ENCODE results near the gene DCP2. TPM values are rescaled to one million over a fixed set of nuclear protein-coding genes. Genes with fewer than 3 reads are reported as not detected.

The DCP2 gene
- total RNA-seq, 1 donor, result 27.9 TPM

DNA sequence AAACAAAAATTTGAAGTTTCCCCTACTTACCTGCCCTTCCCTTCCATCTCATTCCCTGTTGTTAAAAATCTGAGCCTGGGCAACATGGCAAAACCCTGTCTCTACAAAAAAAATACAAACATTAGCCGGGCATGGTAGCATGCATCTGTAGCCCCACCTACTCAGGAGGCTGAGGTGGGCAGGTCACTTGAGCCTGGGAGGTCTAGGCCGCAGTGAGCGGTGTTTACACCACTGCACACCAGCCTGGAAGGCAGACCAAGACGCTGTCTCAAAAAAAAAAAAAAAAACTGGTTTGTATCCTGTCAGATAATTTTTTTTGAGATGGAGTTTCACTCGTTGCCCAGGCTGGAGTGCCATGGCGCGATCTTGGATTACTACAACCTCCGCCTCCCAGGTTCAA lies 38.3 kb upstream of the DCP2 start:
- no peaks in the 10 kb centered on the region for H3K27me3 ChIP-seq (ENCODE audit: insufficient read depth, low read length)
- no peak overlapping the region for H3K27ac ChIP-seq (ENCODE audit: low read depth, low read length)
- H3K9me3 ChIP-seq (ENCODE audit: low read depth, low read length), result no peaks in the 10 kb centered on the region
- no peaks in the 10 kb centered on the region for H4K20me1 ChIP-seq (ENCODE audit: insufficient read depth, low read length)
- no peaks in the 10 kb centered on the region for H3K36me3 ChIP-seq (ENCODE audit: insufficient read depth, low read length)
- H3K4me1 ChIP-seq (ENCODE audit: insufficient read depth, low read length), result peaks cover 15% of the 10 kb centered on the region
- TF ChIP-seq CTCF (IDR thresholded peaks at IDR 0.05; ENCODE audit: extremely low read depth, low read depth, low read length), result no peak
- DNase-seq (ENCODE audit: insufficient read length, low spot score, missing footprints), result no peak
- H3K79me2 ChIP-seq (ENCODE audit: insufficient read depth, low read length), result no peaks in the 10 kb centered on the region
- H3K4me2 ChIP-seq (ENCODE audit: insufficient read depth, low read length), result no peak overlapping the region
- H3K4me3 ChIP-seq (ENCODE audit: insufficient read depth, low read length), result no peak overlapping the region
- H2AFZ ChIP-seq (ENCODE audit: low read length), result no peak overlapping the region

DNA sequence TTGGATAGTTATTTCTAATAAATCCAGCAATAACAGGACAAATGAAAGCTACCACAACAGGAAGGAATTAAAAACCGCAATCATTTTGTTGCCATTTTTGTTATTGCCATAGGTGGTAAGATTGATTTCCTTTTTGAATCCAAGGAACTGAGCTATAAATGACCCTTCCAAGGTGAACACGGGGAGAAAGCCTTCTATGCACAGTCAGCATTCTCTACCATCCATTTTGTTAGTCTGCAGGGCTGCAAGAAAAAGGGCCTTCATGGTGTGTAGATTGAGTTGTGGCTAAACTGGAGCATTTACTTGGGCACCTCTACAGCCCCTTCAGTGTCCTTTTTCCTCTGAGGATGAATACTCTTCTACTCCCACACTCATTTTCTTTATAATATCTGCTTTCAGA lies 35.9 kb upstream of the DCP2 start:
- H3K4me1 ChIP-seq (ENCODE audit: insufficient read depth, low read length), result no peaks in the 10 kb centered on the region
- H3K9me3 ChIP-seq (ENCODE audit: low read depth, low read length), result no peaks in the 10 kb centered on the region
- no peaks in the 10 kb centered on the region for H3K79me2 ChIP-seq (ENCODE audit: insufficient read depth, low read length)
- no peak overlapping the region for H3K27ac ChIP-seq (ENCODE audit: low read depth, low read length)
- no peaks in the 10 kb centered on the region for H4K20me1 ChIP-seq (ENCODE audit: insufficient read depth, low read length)
- no peak overlapping the region for H2AFZ ChIP-seq (ENCODE audit: low read length)
- DNase-seq (ENCODE audit: insufficient read length, low spot score, missing footprints), result no peak
- no peaks in the 10 kb centered on the region for H3K36me3 ChIP-seq (ENCODE audit: insufficient read depth, low read length)
- no peak for TF ChIP-seq CTCF (IDR thresholded peaks at IDR 0.05; ENCODE audit: extremely low read depth, low read depth, low read length)
- no peak overlapping the region for H3K4me2 ChIP-seq (ENCODE audit: insufficient read depth, low read length)
- peaks cover 3% of the 10 kb centered on the region for H3K27me3 ChIP-seq (ENCODE audit: insufficient read depth, low read length)
- no peak overlapping the region for H3K4me3 ChIP-seq (ENCODE audit: insufficient read depth, low read length)

DNA sequence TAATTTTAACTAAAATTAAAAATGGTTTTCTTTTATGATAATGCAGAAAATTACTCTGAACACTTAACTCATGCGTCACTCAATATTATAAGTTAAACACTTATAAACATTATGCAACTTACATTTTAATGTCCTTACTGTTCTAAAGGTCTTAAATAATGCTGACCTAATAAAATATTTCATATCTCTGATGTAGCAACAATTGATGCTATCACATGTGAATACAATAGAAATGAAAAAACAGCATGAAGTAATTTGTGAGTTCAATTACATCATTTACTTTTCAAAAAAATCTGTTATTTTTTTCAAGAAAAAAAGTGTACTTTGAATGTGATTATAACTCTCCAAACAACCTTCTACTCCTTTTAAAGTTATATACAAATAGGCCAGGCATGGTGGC lies 28.1 kb upstream of the DCP2 start:
- TF ChIP-seq CTCF (IDR thresholded peaks at IDR 0.05; ENCODE audit: extremely low read depth, low read depth, low read length), result no peak
- no peaks in the 10 kb centered on the region for H3K36me3 ChIP-seq (ENCODE audit: insufficient read depth, low read length)
- no peak overlapping the region for H3K4me2 ChIP-seq (ENCODE audit: insufficient read depth, low read length)
- no peaks in the 10 kb centered on the region for H3K4me1 ChIP-seq (ENCODE audit: insufficient read depth, low read length)
- H3K4me3 ChIP-seq (ENCODE audit: insufficient read depth, low read length), result no peak overlapping the region
- no peaks in the 10 kb centered on the region for H3K79me2 ChIP-seq (ENCODE audit: insufficient read depth, low read length)
- H2AFZ ChIP-seq (ENCODE audit: low read length), result no peak overlapping the region
- H3K9me3 ChIP-seq (ENCODE audit: low read depth, low read length), result no peaks in the 10 kb centered on the region
- H3K27ac ChIP-seq (ENCODE audit: low read depth, low read length), result no peak overlapping the region
- no peak for DNase-seq (ENCODE audit: insufficient read length, low spot score, missing footprints)
- peaks cover 12% of the 10 kb centered on the region for H3K27me3 ChIP-seq (ENCODE audit: insufficient read depth, low read length)
- no peaks in the 10 kb centered on the region for H4K20me1 ChIP-seq (ENCODE audit: insufficient read depth, low read length)

- Histone ChIP-seq H3K4me2 (ENCODE audit: insufficient read depth, low read length) (no peak overlapping the region), H3K79me2 (ENCODE audit: insufficient read depth, low read length) (no peaks in the 10 kb centered on the region), H3K36me3 (ENCODE audit: insufficient read depth, low read length) (no peaks in the 10 kb centered on the region), H2AFZ (ENCODE audit: low read length) (no peak overlapping the region), H3K27me3 (ENCODE audit: insufficient read depth, low read length) (peaks cover 7% of the 10 kb centered on the region), H3K4me1 (ENCODE audit: insufficient read depth, low read length) (no peaks in the 10 kb centered on the region), H3K9me3 (ENCODE audit: low read depth, low read length) (no peaks in the 10 kb centered on the region), H3K27ac (ENCODE audit: low read depth, low read length) (no peak overlapping the region), H3K4me3 (ENCODE audit: insufficient read depth, low read length) (no peak overlapping the region), H4K20me1 (ENCODE audit: insufficient read depth, low read length) (no peaks in the 10 kb centered on the region)
- no peak for TF ChIP-seq CTCF (IDR thresholded peaks at IDR 0.05; ENCODE audit: extremely low read depth, low read depth, low read length)
- DNase-seq (ENCODE audit: insufficient read length, low spot score, missing footprints), result no peak
Measured at GRCh38 chr5:112951124-112951702, 25.4 kb upstream of the DCP2 start.

Measured in osteoblast (primary cell).